GM13976 (cell line): Measurements from ENCODE around the gene ACP6.
"Not testable (repeated sequence)": the region's sequence is repeated elsewhere in the genome, so short reads cannot be mapped to it uniquely, and the experiment has no call there.

Experiments used
- DNase-seq: peaks from one replicate; pipeline ENCODE4 v3.0.0; 2012; ENCODE audit warnings: low spot score
- in situ Hi-C: fragments of 300-500 bp; cut with MboI; formaldehyde crosslinking; loops from one replicate; pipeline ENCODE4 v1.12.0; 2022; ENCODE audit warnings: low sequenced_read_pairs, mixed read lengths, inconsistent platforms; ENCODE audit not compliant: unreplicated experiment
- TF ChIP-seq, protein P1 (sequence below): IDR thresholded peaks from 2 replicates; pipeline ENCODE4 v1.5.1; 2012; ENCODE audit warnings: borderline replicate concordance, mild to moderate bottlenecking; ENCODE audit not compliant: insufficient read depth; ENCODE audit errors: extremely low read depth, missing control alignments, control extremely low read depth

ACP6 gene

GRCh38 chr1:147700042-147701006, 30.0 kb upstream of the ACP6 start:
- TF ChIP-seq, protein P1, sequence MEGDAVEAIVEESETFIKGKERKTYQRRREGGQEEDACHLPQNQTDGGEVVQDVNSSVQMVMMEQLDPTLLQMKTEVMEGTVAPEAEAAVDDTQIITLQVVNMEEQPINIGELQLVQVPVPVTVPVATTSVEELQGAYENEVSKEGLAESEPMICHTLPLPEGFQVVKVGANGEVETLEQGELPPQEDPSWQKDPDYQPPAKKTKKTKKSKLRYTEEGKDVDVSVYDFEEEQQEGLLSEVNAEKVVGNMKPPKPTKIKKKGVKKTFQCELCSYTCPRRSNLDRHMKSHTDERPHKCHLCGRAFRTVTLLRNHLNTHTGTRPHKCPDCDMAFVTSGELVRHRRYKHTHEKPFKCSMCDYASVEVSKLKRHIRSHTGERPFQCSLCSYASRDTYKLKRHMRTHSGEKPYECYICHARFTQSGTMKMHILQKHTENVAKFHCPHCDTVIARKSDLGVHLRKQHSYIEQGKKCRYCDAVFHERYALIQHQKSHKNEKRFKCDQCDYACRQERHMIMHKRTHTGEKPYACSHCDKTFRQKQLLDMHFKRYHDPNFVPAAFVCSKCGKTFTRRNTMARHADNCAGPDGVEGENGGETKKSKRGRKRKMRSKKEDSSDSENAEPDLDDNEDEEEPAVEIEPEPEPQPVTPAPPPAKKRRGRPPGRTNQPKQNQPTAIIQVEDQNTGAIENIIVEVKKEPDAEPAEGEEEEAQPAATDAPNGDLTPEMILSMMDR: peak; percentile 85
- in situ Hi-C loops: no loop called here
- DNase-seq: peak; percentile 57

DNA sequence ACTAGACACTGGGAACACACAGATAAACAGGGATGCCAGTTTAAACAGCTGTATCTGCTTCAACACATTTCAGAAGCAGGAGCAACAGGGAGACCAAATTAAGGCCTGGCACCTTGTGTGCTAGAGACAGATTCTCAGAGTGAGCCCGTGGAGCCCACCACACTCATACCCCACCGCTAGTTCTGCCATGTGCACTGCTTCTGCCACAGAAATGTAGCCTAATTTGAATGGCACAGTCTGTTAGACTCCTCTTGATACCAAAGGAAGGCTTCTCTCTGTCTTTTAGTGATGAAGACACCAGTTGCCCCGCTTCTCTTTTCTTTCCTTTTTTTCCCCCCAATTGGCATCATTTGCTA, 29.3 kb upstream of the ACP6 start:
- TF ChIP-seq, protein P1: no peak

GRCh38 chr1:147683163-147683763, 12.9 kb upstream of the ACP6 start:
- TF ChIP-seq, protein P1: no peak
- in situ Hi-C loops: no loop called here
- DNase-seq: no peak

More for the DNA sequence above, 29.3 kb upstream of the ACP6 start:
- in situ Hi-C loops: no loop called here
- no peak for DNase-seq

GRCh38 chr1:147680608-147681235, 10.4 kb upstream of the ACP6 start:
- in situ Hi-C loops, DNase-seq: not testable (repeated sequence)

- DNase-seq, in situ Hi-C loops: not testable (repeated sequence)
Observed at GRCh38 chr1:147677681-147678080, 7.4 kb upstream of the ACP6 start.

DNA sequence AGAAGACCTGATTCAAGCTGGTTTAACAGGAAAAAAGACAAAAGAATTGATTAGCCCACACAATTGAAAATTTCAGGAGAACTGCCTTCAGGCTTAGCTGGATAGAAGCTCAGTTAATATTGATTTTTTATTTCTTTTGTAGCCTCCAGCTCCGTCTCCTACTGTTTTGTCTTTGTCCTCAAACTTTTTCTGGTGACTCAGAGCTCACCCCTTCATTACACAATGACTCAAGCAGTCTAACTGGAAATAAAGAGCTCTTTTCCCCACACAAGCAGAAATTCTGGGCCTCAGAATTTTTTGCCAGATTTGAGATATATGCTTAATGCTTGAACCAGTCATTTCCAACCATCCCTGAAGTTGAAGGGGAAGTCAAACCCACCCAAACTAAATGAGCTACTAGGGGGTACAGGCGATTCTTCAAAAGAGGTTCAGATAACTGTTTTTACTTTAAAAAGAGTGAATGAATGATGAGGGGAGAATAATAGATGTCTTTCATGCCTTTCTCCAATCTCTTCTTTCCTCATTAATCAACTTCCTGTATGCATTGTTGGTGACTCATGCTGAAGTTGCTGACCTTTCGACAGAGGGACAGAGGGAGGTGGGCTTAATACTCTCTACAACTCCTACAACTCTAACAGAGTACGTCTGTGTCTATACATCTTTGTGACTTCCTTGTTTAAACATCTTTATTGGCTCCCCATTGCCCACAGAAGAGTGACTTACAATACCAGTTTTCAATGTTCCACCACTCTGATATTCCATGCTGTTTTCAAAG, 6.2 kb upstream of the ACP6 start:
- TF ChIP-seq, protein P1: no peak

DNA sequence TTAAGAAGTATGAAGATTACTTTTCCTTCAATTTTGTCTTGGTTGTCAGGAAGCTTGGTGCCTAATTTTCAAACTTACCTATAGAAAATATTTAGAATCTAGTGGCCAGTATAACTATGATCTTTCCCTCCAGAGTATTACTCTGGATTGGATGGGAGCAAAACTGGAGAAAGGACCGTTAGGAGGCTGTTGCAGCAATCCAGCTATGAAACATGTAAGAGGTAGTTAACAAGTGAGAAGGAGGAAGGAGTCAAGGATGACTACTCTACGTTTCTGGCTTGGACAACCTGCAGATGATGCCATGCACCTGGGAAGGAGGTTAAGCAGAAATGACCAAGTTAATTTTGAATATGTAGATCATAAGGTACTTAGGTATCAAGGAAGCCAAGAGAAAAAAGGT, 3.5 kb upstream of the ACP6 start:
- TF ChIP-seq, protein P1: no peak
- DNase-seq: no peak
- in situ Hi-C loops: no loop called here

More for the DNA sequence above, 6.2 kb upstream of the ACP6 start:
- DNase-seq: no peak
- in situ Hi-C loops: no loop called here
